DND-41 (cell line): ENCODE data around the gene KRTAP19-5.
A peak's percentile ranks its signal among the peaks of the same experiment; 100 is the strongest.

ENCODE experiments used
- ATAC-seq: fragments of 200-7000 bp; cut with Tn5 transposase; 3 replicates; pipeline ENCODE4 v1.9.1; 2021; ENCODE audit warnings: low read depth; ENCODE audit not compliant: insufficient read depth
- DNase-seq: peaks from one replicate; pipeline ENCODE4 v3.0.0-alpha.2; 2020
- H2AFZ ChIP-seq: 2 replicates; pipeline ENCODE4 v1.6.0; 2012; ENCODE audit warnings: low read depth, low read length
- H3K27ac ChIP-seq: 2 replicates; pipeline ENCODE4 v1.5.1; 2012; ENCODE audit warnings: low read length, inconsistent platforms
- H3K27me3 ChIP-seq: fragments of 200-600 bp; sonication (generic); 2 replicates; pipeline ENCODE4 v1.6.0; 2012; ENCODE audit warnings: low read length, mild to moderate bottlenecking, inconsistent platforms; ENCODE audit not compliant: insufficient read depth, poor library complexity
- H3K36me3 ChIP-seq: 2 replicates; pipeline ENCODE4 v1.5.1; 2012; ENCODE audit warnings: low read length, inconsistent platforms; ENCODE audit not compliant: insufficient read depth
- H3K4me1 ChIP-seq: 2 replicates; pipeline ENCODE4 v1.5.1; 2012; ENCODE audit warnings: mild to moderate bottlenecking, low read length; ENCODE audit not compliant: insufficient read depth
- H3K4me2 ChIP-seq: 2 replicates; pipeline ENCODE4 v1.6.0; 2012; ENCODE audit warnings: mild to moderate bottlenecking, moderate library complexity, low read length, inconsistent platforms; ENCODE audit not compliant: insufficient read depth
- H3K4me3 ChIP-seq, 2 experiments: fragments of 200-600 bp in 1 of 2; shearing (Covaris generic) in 1 of 2; 2 replicates each; pipeline ENCODE4 v1.5.1; 2012 to 2016; ENCODE audit warnings: inconsistent platforms in 2 of 2, low read length in 2 of 2, mild to moderate bottlenecking in 2 of 2, low read depth in 1 of 2, moderate library complexity in 1 of 2
- H3K79me2 ChIP-seq: 2 replicates; pipeline ENCODE4 v1.6.0; 2012; ENCODE audit warnings: low read length, inconsistent platforms; ENCODE audit not compliant: insufficient read depth
- H3K9ac ChIP-seq: 2 replicates; pipeline ENCODE4 v1.6.0; 2012; ENCODE audit warnings: low read depth, mild to moderate bottlenecking, inconsistent platforms, low read length, moderate library complexity
- H3K9me3 ChIP-seq: 2 replicates; pipeline ENCODE4 v1.5.1; 2012; ENCODE audit warnings: low read length, moderate library complexity, mild to moderate bottlenecking, inconsistent platforms; ENCODE audit not compliant: insufficient read depth, severe bottlenecking
- H4K20me1 ChIP-seq: 2 replicates; pipeline ENCODE4 v1.6.0; 2012; ENCODE audit warnings: low read length; ENCODE audit not compliant: insufficient read depth
- EZH2 ChIP-seq: IDR thresholded peaks from 3 replicates; pipeline ENCODE4 v1.6.1; 2012; ENCODE audit warnings: borderline replicate concordance, low read depth, mild to moderate bottlenecking, moderate library complexity, low read length, inconsistent platforms; ENCODE audit not compliant: severe bottlenecking
- TF ChIP-seq, protein P1 (sequence below): IDR thresholded peaks from 2 replicates; pipeline ENCODE4 v1.5.1; 2012; ENCODE audit warnings: borderline replicate concordance, low read length, moderate library complexity, mild to moderate bottlenecking; ENCODE audit not compliant: poor library complexity, severe bottlenecking; ENCODE audit errors: extremely low read depth

The KRTAP19-5 gene

DNA sequence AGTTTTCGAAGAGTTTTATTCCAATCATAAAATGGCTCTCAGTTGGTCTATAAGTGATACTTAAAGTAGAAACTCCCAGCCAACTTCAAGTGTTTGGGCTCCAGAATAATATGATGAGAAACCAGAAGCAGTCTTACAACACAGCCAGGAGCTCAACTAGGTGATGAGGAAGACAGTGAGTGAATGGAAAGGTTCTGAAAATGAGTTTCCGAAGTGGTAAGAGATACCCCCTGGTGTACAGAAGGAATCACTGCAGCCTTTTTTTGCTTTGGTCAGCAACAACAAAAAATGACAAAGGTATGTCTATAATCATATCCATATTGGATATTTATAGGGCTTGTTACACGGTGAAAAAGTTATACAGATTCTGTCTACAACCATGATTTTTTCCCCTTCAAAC lies 38.2 kb downstream of the KRTAP19-5 start:
- Histone ChIP-seq H3K9me3 (no peaks in the 10 kb centered on the region), H4K20me1 (no peaks in the 10 kb centered on the region), H3K4me1 (no peaks in the 10 kb centered on the region), H2AFZ (no peak overlapping the region), H3K79me2 (no peaks in the 10 kb centered on the region), H3K36me3 (no peaks in the 10 kb centered on the region), H3K4me3 (no peak overlapping the region), H3K9ac (no peak overlapping the region), H3K4me2 (no peak overlapping the region), H3K27me3 (no peaks in the 10 kb centered on the region), H3K27ac (no peak overlapping the region)
- ATAC-seq = no peak
- no peak for DNase-seq
- TF ChIP-seq, protein P1, sequence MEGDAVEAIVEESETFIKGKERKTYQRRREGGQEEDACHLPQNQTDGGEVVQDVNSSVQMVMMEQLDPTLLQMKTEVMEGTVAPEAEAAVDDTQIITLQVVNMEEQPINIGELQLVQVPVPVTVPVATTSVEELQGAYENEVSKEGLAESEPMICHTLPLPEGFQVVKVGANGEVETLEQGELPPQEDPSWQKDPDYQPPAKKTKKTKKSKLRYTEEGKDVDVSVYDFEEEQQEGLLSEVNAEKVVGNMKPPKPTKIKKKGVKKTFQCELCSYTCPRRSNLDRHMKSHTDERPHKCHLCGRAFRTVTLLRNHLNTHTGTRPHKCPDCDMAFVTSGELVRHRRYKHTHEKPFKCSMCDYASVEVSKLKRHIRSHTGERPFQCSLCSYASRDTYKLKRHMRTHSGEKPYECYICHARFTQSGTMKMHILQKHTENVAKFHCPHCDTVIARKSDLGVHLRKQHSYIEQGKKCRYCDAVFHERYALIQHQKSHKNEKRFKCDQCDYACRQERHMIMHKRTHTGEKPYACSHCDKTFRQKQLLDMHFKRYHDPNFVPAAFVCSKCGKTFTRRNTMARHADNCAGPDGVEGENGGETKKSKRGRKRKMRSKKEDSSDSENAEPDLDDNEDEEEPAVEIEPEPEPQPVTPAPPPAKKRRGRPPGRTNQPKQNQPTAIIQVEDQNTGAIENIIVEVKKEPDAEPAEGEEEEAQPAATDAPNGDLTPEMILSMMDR = peak; percentile 68
- no peak for TF ChIP-seq EZH2
